OCI-LY3 (cell line): Measurements from ENCODE around the gene HS1BP3.

Experiments used
- H2AFZ ChIP-seq: fragments of 200-600, 300-600 bp; shearing (Covaris generic); 2 replicates; pipeline ENCODE4 v1.6.0; 2014; ENCODE audit warnings: antibody characterized with exemption, low read depth, low read length
- H3K27ac ChIP-seq: fragments of 200-600, 300-600 bp; sonication (generic); 2 replicates; pipeline ENCODE4 v1.5.1; 2014; ENCODE audit warnings: mild to moderate bottlenecking, low read length, moderate library complexity, mixed read lengths
- H3K27me3 ChIP-seq: fragments of 200-600, 300-600 bp; sonication (generic); 2 replicates; pipeline ENCODE4 v1.6.1; 2014; ENCODE audit warnings: low read depth, low read length, mixed read lengths
- H3K36me3 ChIP-seq: fragments of 200-600, 300-600 bp; sonication (generic); replicated peaks from 2 replicates; pipeline ENCODE3; 2014; ENCODE audit warnings: low read depth, low read length, mixed read lengths
- H3K4me1 ChIP-seq: fragments of 300-600, 200-600 bp; sonication (generic); 2 replicates; pipeline ENCODE4 v1.6.1; 2014; ENCODE audit warnings: low read length, mixed read lengths
- H3K4me2 ChIP-seq: fragments of 200-600, 300-600 bp; sonication (generic); 2 replicates; pipeline ENCODE4 v1.6.1; 2014; ENCODE audit warnings: low read length, mixed read lengths
- H3K4me3 ChIP-seq: fragments of 300-600, 200-600 bp; sonication (generic); 2 replicates; pipeline ENCODE4 v1.5.1; 2014; ENCODE audit warnings: antibody characterized with exemption, mild to moderate bottlenecking, low read length, moderate library complexity
- H3K79me2 ChIP-seq: fragments of 300-600, 200-600 bp; shearing (Covaris generic); 2 replicates; pipeline ENCODE4 v1.6.1; 2014; ENCODE audit warnings: mild to moderate bottlenecking, low read length, mixed read lengths
- H3K9ac ChIP-seq: fragments of 300-600, 200-600 bp; shearing (Covaris generic); 2 replicates; pipeline ENCODE4 v1.6.0; 2014; ENCODE audit warnings: mild to moderate bottlenecking, low read length, moderate library complexity
- H3K9me3 ChIP-seq: fragments of 200-600, 300-600 bp; shearing (Covaris generic); 2 replicates; pipeline ENCODE4 v1.6.1; 2014; ENCODE audit warnings: low read length, mixed read lengths; ENCODE audit not compliant: insufficient read depth
- H4K20me1 ChIP-seq: fragments of 200-600, 300-600 bp; sonication (generic); 2 replicates; pipeline ENCODE4 v1.6.1; 2016; ENCODE audit warnings: low read length, mixed read lengths; ENCODE audit not compliant: insufficient read depth
- CTCF ChIP-seq: fragments of 200-600, 300-600 bp; sonication (generic); IDR thresholded peaks from 2 replicates; pipeline ENCODE4 v1.5.1; 2014; ENCODE audit warnings: antibody characterized with exemption, low read length, low read depth
- EZH2phosphoT487 ChIP-seq: fragments of 200-600 bp; shearing (Covaris generic); IDR thresholded peaks from 2 replicates; pipeline ENCODE4 v1.6.1; 2018; ENCODE audit warnings: antibody characterized with exemption, mixed run types, low read depth

Gene HS1BP3

GRCh38 chr2:20664431-20665242 lies 13.7 kb upstream of the HS1BP3 start:
- peaks cover 26% of the 10 kb centered on the region for H3K4me1 ChIP-seq
- no peak overlapping the region for H3K9ac ChIP-seq
- no peak for TF ChIP-seq EZH2phosphoT487
- TF ChIP-seq CTCF = no peak
- no peaks in the 10 kb centered on the region for H3K9me3 ChIP-seq
- no peak overlapping the region for H3K4me2 ChIP-seq
- no peak overlapping the region for H3K4me3 ChIP-seq
- H2AFZ ChIP-seq = no peak overlapping the region
- H3K27ac ChIP-seq = no peak overlapping the region
- H3K36me3 ChIP-seq = peaks cover 5% of the 10 kb centered on the region
- peaks cover 48% of the 10 kb centered on the region for H3K27me3 ChIP-seq
- H3K79me2 ChIP-seq = peaks cover 23% of the 10 kb centered on the region
- no peaks in the 10 kb centered on the region for H4K20me1 ChIP-seq

GRCh38 chr2:20664071-20664390 lies 13.1 kb upstream of the HS1BP3 start:
- no peaks in the 10 kb centered on the region for H4K20me1 ChIP-seq

GRCh38 chr2:20663196-20664070 lies 12.5 kb upstream of the HS1BP3 start:
- H2AFZ ChIP-seq = no peak overlapping the region
- no peak overlapping the region for H3K4me3 ChIP-seq
- no peak overlapping the region for H3K4me2 ChIP-seq
- peaks cover 11% of the 10 kb centered on the region for H3K79me2 ChIP-seq
- no peak overlapping the region for H3K9ac ChIP-seq
- no peaks in the 10 kb centered on the region for H3K9me3 ChIP-seq
- H3K27me3 ChIP-seq = peaks cover 57% of the 10 kb centered on the region
- H4K20me1 ChIP-seq = no peaks in the 10 kb centered on the region
- peaks cover 17% of the 10 kb centered on the region for H3K4me1 ChIP-seq
- TF ChIP-seq CTCF (no peak), EZH2phosphoT487 (no peak)
- no peak overlapping the region for H3K27ac ChIP-seq
- H3K36me3 ChIP-seq = no peaks in the 10 kb centered on the region

More at GRCh38 chr2:20664071-20664390, 13.1 kb upstream of the HS1BP3 start:
- Histone ChIP-seq H3K4me1 (peaks cover 23% of the 10 kb centered on the region), H3K4me3 (no peak overlapping the region), H2AFZ (no peak overlapping the region), H3K27ac (no peak overlapping the region), H3K79me2 (peaks cover 17% of the 10 kb centered on the region), H3K4me2 (no peak overlapping the region), H3K36me3 (no peaks in the 10 kb centered on the region), H3K9ac (no peak overlapping the region), H3K9me3 (no peaks in the 10 kb centered on the region), H3K27me3 (peaks cover 54% of the 10 kb centered on the region)
- TF ChIP-seq EZH2phosphoT487 (no peak), CTCF (no peak)

GRCh38 chr2:20662308-20662937 lies 11.5 kb upstream of the HS1BP3 start:
- H2AFZ ChIP-seq = no peak overlapping the region
- peaks cover 1% of the 10 kb centered on the region; the same call in 1 of the 2 replicates for H3K79me2 ChIP-seq
- TF ChIP-seq EZH2phosphoT487 (no peak), CTCF (no peak)
- no peaks in the 10 kb centered on the region for H3K36me3 ChIP-seq
- H3K4me2 ChIP-seq = no peak overlapping the region
- no peak overlapping the region for H3K27ac ChIP-seq
- H3K4me1 ChIP-seq = peaks cover 24% of the 10 kb centered on the region
- no peak overlapping the region for H3K4me3 ChIP-seq
- H3K27me3 ChIP-seq = peaks cover 57% of the 10 kb centered on the region
- H4K20me1 ChIP-seq = no peaks in the 10 kb centered on the region
- H3K9ac ChIP-seq = no peak overlapping the region
- no peaks in the 10 kb centered on the region for H3K9me3 ChIP-seq
